Ovary (tissue), 9 donors: ENCODE measurements around the gene FTCD. TPM values are rescaled to one million over a fixed set of nuclear protein-coding genes. Genes with fewer than 3 reads are reported as not detected.
"Not testable (repeated sequence)": the region's sequence is repeated elsewhere in the genome, so short reads cannot be mapped to it uniquely, and the experiment has no call there.

ENCODE experiments used
- DNase-seq, 5 donors: peaks; one replicate each; pipeline ENCODE4 v3.0.0-alpha.2; 2019 to 2020
- H3K27ac ChIP-seq, 2 donors: fragments of 200-600 bp; one replicate each; pipeline versions ENCODE4 v1.5.1 to v1.8.0; 2019 to 2022
- H3K27me3 ChIP-seq: fragments of 200-600 bp; one replicate; pipeline ENCODE4 v1.8.0; 2022
- H3K36me3 ChIP-seq: fragments of 200-600 bp; sonication (generic); one replicate; pipeline ENCODE4 v1.5.1; 2019
- H3K4me1 ChIP-seq: one replicate; pipeline ENCODE4 v1.8.1; 2013; ENCODE audit warnings: mild to moderate bottlenecking, moderate library complexity; ENCODE audit not compliant: insufficient read depth
- H3K4me3 ChIP-seq: fragments of 200-600 bp; sonication (generic); one replicate; pipeline ENCODE4 v1.5.1; 2017
- H3K9me3 ChIP-seq, 2 donors: fragments of 200-600 bp in 1 of 2; sonication (generic) in 1 of 2; one replicate each; pipeline versions ENCODE4 v1.5.1 to v1.8.1; 2013 to 2019; ENCODE audit warnings: mild to moderate bottlenecking in 1 of 2, moderate library complexity in 1 of 2
- CTCF ChIP-seq, 3 donors: fragments of 450-650 bp in 2 of 3; fragments of 200-600 bp in 1 of 3; IDR thresholded peaks; one replicate each; pipeline versions ENCODE4 v1.5.1 to v1.8.0; 2016 to 2022; ENCODE audit warnings: antibody characterized with exemption in 3 of 3, mild to moderate bottlenecking in 1 of 3
- EP300 ChIP-seq: sonication (generic); formaldehyde crosslinking; IDR thresholded peaks from one replicate; pipeline ENCODE4 v1.6.1; 2017; ENCODE audit warnings: antibody characterized with exemption
- POLR2A ChIP-seq: fragments of 450-650 bp; IDR thresholded peaks from one replicate; pipeline ENCODE4 v1.6.1; 2017; ENCODE audit warnings: antibody characterized with exemption, mild to moderate bottlenecking, moderate library complexity
- WGBS, 3 donors: extraction: QIAGEN DNeasy Blood & Tissue Kit in 1 of 3; methylation state at CpG; one replicate each; pipeline versions ENCODE4 v1.1.5 to v1.1.7; 2013 to 2017; 5-methylcytosine and 5-hydroxymethylcytosine counted together
- intact Hi-C, 4 donors: fragments of 100-400 bp; cut with DNase I; formaldehyde crosslinking; loops; one replicate each; pipeline versions ENCODE4 v1.11.0 to v1.15.1; 2022 to 2023
- polyA plus RNA-seq, 2 donors: library from polyadenylated mRNA; stranded (reverse); fragments of 200-250 nt in 1 of 2; fragments of 350-450 nt in 1 of 2; fragmentation: Illumina TruSeq in 1 of 2; extraction: RNeasy Lipid Tissue Mini Kit (QIAGEN cat#74804) in 1 of 2; gene quantifications; one replicate each; pipeline ENCODE4 v1.2.3, GENCODE V29; 2013 to 2014
- total RNA-seq, 7 donors: library from RNA; depleted of rRNA in 2 of 7; stranded (reverse); fragments of >200 nt in 2 of 7; fragmentation: NEBNext Ultra II Directional in 3 of 7; extraction: Animal tissue kit (Norgen Biotek cat#: 25700) in 3 of 7; gene quantifications; one replicate each; pipeline versions ENCODE4 v1.1.0 to v1.2.4, GENCODE V29; 2016 to 2023
- donor health status: DM: no; HTN: no; CAD: no; lungs with moderate emphysema.
- donor health status: DM: no; HTN: no; CAD: no.
- donor health status: Bipolar disorder and iron deficiency.
- donor health status: DM: yes; HTN: yes; CAD: no.
- donor health status: DM: no; HTN: no; CAD: no.
- donor health status: DM: yes; HTN: yes; CAD: no.

The FTCD gene
- total and polyA plus RNA-seq, 9 donors, result 0.83 to 7.5 (median 3.7) TPM; not detected in 1

- H3K27ac ChIP-seq, result no peak overlapping the region
- H3K9me3 ChIP-seq, result no peaks in the 10 kb centered on the region
- H3K4me3 ChIP-seq, result no peak overlapping the region
- no peaks in the 10 kb centered on the region for H3K27me3 ChIP-seq
- peak; percentile 9 to 33 (median 21) for DNase-seq
- no peak for TF ChIP-seq EP300
- TF ChIP-seq POLR2A, result no peak
- no peak for TF ChIP-seq CTCF (IDR thresholded peaks at IDR 0.05)
- H3K4me1 ChIP-seq, result peaks cover 9% of the 10 kb centered on the region
- WGBS, 3 donors, result 76 to 88% (median 82%) methylated on average over 19 of the region's 19 CpGs
- intact Hi-C loops, result loop anchor here in 3 of 4 donors (5.0 to 10.0 kb wide), 4 partner anchors 75 to 137 kb away; partner anchors contain the start of genes LSS (in 2 of the 3), MCM3AP (in 1 of the 3) and YBEY (in 1 of the 3)
- no peaks in the 10 kb centered on the region for H3K36me3 ChIP-seq
These were observed 5.3 kb downstream of the FTCD start for GRCh38 chr21:46150073-46150472.

DNA sequence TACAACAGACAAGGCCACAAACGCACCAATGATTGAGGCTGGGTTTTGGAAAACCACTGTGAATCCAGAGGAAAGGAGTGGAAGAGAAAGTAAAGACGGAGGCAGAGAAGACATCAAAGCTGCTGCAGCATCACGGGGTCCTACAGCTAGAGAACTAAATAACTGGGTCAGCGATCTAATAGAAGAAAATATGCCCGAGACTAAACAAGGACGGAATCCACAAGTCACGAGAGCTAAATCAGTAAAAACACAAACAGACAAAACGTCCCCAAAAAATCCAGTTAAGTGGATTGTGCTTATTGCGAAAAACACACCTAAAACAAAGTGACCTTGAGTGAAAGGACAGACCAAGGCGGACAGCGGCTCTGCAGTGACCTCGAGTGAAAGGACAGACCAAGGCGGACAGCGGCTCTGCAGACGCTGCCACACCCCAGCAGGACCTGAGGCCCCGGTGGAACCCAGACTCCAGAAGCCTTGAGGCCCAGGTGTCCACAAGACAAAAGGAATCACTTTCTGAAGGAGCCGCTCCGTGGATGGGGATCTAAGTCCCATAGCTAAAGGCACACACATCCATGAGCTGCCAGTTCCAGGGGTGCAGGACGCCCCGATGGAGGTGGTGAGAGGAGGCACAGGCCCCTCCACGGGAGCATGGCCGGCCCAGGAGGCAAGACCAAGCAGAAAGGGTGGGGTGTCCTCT lies 6.0 kb downstream of the FTCD start:
- Histone ChIP-seq H3K4me1 (peaks cover 9% of the 10 kb centered on the region), H3K36me3 (no peaks in the 10 kb centered on the region), H3K9me3 (no peaks in the 10 kb centered on the region), H3K4me3 (no peak overlapping the region), H3K27ac (no peak overlapping the region), H3K27me3 (no peaks in the 10 kb centered on the region)
- intact Hi-C loops, result no loop called here
- DNase-seq, result peak; percentile 5 to 29 (median 14)
- TF ChIP-seq CTCF (IDR thresholded peaks at IDR 0.05) (no peak), EP300 (no peak), POLR2A (no peak)
- 82 to 85% (median 83%) methylated on average over 22 of the region's 22 CpGs for WGBS, 3 donors

GRCh38 chr21:46148106-46148505 lies 7.3 kb downstream of the FTCD start:
- no peaks in the 10 kb centered on the region for H3K9me3 ChIP-seq
- TF ChIP-seq EP300, result no peak
- no peak for TF ChIP-seq POLR2A
- TF ChIP-seq CTCF (IDR thresholded peaks at IDR 0.05), result no peak
- 91 to 94% (median 94%) methylated on average over 11 of the region's 11 CpGs for WGBS, 3 donors

GRCh38 chr21:46147429-46147828 lies 8.0 kb downstream of the FTCD start:
- H3K4me1 ChIP-seq, H3K27me3 ChIP-seq, H3K9me3 ChIP-seq, H3K36me3 ChIP-seq, intact Hi-C loops, H3K27ac ChIP-seq, H3K4me3 ChIP-seq: not testable (repeated sequence)
- DNase-seq, result peak in 4 of 5 donors; percentile 10 to 37 (median 18)
- 81 to 88% (median 88%) methylated on average over 9 to 12 of the region's 12 CpGs for WGBS, 3 donors

More at GRCh38 chr21:46148106-46148505, 7.3 kb downstream of the FTCD start:
- no peak overlapping the region for H3K27ac ChIP-seq
- H3K4me1 ChIP-seq, result peaks cover 7% of the 10 kb centered on the region
- peak in 3 of 5 donors; percentile 9 to 23 (median 10) for DNase-seq
- intact Hi-C loops, result no loop called here
- H3K36me3 ChIP-seq, result no peaks in the 10 kb centered on the region
- H3K27me3 ChIP-seq, result no peaks in the 10 kb centered on the region
- H3K4me3 ChIP-seq, result no peak overlapping the region

DNA sequence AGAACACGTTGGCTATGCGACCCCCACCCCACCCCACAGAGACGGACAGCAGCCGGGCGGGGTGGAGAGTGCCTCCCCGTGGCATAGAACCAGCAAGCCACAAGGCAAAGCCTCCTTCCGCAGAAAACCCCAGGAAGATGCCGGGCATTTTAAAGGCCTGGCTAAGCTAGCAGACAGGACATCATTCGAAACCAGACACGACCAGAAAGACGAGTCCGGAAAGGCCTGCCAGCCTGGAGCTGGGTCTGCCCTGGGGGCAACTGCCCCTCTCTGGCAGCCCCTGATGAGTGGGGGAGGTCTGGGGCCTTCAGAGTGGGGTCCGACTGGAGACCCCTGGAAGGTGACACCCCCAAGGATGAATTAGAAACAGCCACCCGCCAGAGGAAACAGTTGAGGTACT lies 8.5 kb downstream of the FTCD start:
- DNase-seq, result peak in 3 of 5 donors; percentile 13 to 29 (median 21)
- no peaks in the 10 kb centered on the region for H3K27me3 ChIP-seq
- WGBS, 3 donors, result 84 to 90% (median 85%) methylated on average over 14 of the region's 14 CpGs
- H3K4me3 ChIP-seq, result no peak overlapping the region
- H3K27ac ChIP-seq, result no peak overlapping the region
- no peaks in the 10 kb centered on the region for H3K9me3 ChIP-seq
- intact Hi-C loops, result no loop called here
- H3K4me1 ChIP-seq, result peaks cover 2% of the 10 kb centered on the region
- TF ChIP-seq POLR2A (no peak), EP300 (no peak), CTCF (IDR thresholded peaks at IDR 0.05) (no peak)
- H3K36me3 ChIP-seq, result no peaks in the 10 kb centered on the region
